ENCODE data around the gene TAS1R3.

Gene TAS1R3

DNA sequence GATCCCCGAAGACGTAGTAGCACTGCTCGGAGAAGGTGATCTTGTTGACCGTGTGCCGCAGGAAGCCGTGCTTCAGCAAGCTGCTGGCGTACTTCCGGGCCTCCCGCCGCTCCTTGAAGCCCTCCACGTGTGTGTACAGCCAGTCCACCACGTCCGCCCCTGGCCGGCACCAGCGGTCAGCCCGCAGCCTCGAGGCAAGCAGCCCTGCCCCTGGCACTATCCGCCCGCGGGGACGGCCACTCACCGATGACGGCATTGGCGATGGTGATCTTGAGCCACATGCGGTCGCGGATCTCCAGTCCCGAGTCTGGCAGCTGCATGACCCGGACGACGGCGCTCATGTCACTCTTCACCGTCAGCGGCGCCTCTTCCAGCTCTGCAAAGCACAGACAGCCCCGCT lies 7.2 kb downstream of the TAS1R3 start:
- DNase-seq (ENCODE audit: low read depth in 1 of 2, low spot score in 1 of 2) = no peak
- H3K27me3 ChIP-seq (ENCODE audit: insufficient read depth, poor library complexity, severe bottlenecking) = no peaks in the 10 kb centered on the region
- no peak overlapping the region for H3K27ac ChIP-seq (replicated peaks)
- no peak overlapping the region for H3K4me3 ChIP-seq (replicated peaks; ENCODE audit: insufficient read depth, low read length)
- TF ChIP-seq POLR2AphosphoS5 (IDR thresholded peaks at IDR 0.05; ENCODE audit: low read depth) = no peak
- no peak for TF ChIP-seq SPI1 (IDR thresholded peaks at IDR 0.05; ENCODE audit: borderline replicate concordance, low read depth)
- TF ChIP-seq, protein P1, sequence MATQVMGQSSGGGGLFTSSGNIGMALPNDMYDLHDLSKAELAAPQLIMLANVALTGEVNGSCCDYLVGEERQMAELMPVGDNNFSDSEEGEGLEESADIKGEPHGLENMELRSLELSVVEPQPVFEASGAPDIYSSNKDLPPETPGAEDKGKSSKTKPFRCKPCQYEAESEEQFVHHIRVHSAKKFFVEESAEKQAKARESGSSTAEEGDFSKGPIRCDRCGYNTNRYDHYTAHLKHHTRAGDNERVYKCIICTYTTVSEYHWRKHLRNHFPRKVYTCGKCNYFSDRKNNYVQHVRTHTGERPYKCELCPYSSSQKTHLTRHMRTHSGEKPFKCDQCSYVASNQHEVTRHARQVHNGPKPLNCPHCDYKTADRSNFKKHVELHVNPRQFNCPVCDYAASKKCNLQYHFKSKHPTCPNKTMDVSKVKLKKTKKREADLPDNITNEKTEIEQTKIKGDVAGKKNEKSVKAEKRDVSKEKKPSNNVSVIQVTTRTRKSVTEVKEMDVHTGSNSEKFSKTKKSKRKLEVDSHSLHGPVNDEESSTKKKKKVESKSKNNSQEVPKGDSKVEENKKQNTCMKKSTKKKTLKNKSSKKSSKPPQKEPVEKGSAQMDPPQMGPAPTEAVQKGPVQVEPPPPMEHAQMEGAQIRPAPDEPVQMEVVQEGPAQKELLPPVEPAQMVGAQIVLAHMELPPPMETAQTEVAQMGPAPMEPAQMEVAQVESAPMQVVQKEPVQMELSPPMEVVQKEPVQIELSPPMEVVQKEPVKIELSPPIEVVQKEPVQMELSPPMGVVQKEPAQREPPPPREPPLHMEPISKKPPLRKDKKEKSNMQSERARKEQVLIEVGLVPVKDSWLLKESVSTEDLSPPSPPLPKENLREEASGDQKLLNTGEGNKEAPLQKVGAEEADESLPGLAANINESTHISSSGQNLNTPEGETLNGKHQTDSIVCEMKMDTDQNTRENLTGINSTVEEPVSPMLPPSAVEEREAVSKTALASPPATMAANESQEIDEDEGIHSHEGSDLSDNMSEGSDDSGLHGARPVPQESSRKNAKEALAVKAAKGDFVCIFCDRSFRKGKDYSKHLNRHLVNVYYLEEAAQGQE (IDR thresholded peaks at IDR 0.05; ENCODE audit: insufficient replicate concordance, low read depth) = no peak
- TF ChIP-seq GABPA (IDR thresholded peaks at IDR 0.05; ENCODE audit: low read depth) = no peak
- TF ChIP-seq, protein P2, sequence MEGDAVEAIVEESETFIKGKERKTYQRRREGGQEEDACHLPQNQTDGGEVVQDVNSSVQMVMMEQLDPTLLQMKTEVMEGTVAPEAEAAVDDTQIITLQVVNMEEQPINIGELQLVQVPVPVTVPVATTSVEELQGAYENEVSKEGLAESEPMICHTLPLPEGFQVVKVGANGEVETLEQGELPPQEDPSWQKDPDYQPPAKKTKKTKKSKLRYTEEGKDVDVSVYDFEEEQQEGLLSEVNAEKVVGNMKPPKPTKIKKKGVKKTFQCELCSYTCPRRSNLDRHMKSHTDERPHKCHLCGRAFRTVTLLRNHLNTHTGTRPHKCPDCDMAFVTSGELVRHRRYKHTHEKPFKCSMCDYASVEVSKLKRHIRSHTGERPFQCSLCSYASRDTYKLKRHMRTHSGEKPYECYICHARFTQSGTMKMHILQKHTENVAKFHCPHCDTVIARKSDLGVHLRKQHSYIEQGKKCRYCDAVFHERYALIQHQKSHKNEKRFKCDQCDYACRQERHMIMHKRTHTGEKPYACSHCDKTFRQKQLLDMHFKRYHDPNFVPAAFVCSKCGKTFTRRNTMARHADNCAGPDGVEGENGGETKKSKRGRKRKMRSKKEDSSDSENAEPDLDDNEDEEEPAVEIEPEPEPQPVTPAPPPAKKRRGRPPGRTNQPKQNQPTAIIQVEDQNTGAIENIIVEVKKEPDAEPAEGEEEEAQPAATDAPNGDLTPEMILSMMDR (IDR thresholded peaks at IDR 0.05; ENCODE audit: insufficient read depth, low read length) = no peak

DNA sequence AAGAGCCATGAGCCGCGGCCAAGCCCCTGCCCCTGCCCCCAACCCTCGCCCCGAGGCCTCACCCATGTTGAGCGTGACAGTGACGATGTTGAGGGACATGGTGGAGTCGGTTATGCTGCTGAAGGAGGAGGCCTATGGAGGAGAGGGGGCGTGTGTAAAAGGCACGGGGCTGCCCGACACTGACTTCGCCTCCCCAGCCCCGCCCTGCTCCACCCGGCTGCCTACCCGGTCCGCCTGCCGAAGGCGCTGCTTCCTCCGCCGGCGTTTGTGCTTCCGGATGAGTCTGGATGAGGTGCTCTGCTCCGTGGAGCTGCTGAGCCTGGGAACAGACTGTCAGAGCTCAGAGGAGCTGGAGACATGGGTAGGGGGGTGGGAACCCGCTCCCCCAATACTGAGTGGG lies 9.1 kb downstream of the TAS1R3 start:
- DNase-seq (ENCODE audit: low read depth in 1 of 2, low spot score in 1 of 2) = no peak
- no peak for TF ChIP-seq GABPA (IDR thresholded peaks at IDR 0.05; ENCODE audit: low read depth)
- no peak for TF ChIP-seq POLR2AphosphoS5 (IDR thresholded peaks at IDR 0.05; ENCODE audit: low read depth)
- no peak for TF ChIP-seq SPI1 (IDR thresholded peaks at IDR 0.05; ENCODE audit: borderline replicate concordance, low read depth)
- TF ChIP-seq, protein P1 (IDR thresholded peaks at IDR 0.05; ENCODE audit: insufficient replicate concordance, low read depth) = no peak
- TF ChIP-seq, protein P2 (IDR thresholded peaks at IDR 0.05; ENCODE audit: insufficient read depth, low read length) = no peak
- Histone ChIP-seq H3K27ac (replicated peaks) (no peak overlapping the region), H3K27me3 (ENCODE audit: insufficient read depth, poor library complexity, severe bottlenecking) (no peaks in the 10 kb centered on the region), H3K4me3 (replicated peaks; ENCODE audit: insufficient read depth, low read length) (no peak overlapping the region)

DNA sequence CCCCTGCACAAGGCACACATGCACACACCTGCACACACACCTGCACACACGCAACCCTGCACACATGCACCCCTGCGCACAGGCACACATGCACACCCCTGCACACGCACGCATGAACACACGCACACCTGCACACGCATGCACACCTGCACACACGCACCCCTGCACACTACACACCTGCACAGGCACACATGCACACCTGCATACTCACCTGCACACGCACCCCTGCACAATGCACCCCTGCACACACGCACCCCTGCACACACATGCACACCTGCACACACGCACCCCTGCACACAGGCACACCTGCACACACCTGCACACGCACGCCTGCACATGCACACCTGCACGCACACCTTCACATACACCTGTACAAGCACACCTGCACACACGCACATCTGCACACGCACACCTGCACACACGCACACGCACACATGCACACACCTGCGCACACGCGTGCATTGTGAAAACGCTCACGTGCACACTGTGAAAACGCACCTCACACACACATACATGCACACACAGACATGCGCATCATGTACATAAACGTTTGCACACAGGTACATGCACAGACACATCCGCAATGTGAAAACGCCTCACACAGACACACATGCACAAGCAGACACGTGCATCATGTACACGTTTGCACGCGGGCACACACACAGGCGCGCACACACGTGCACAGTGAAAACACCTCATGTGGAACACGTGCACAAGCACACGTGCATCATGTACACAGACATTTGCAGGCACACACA lies 9.9 kb downstream of the TAS1R3 start:
- Histone ChIP-seq H3K4me3 (replicated peaks; ENCODE audit: insufficient read depth, low read length) (no peak overlapping the region), H3K27me3 (ENCODE audit: insufficient read depth, poor library complexity, severe bottlenecking) (no peaks in the 10 kb centered on the region), H3K27ac (replicated peaks) (no peak overlapping the region)
- DNase-seq (ENCODE audit: low read depth in 1 of 2, low spot score in 1 of 2) = no peak
- TF ChIP-seq GABPA (IDR thresholded peaks at IDR 0.05; ENCODE audit: low read depth) (no peak), SPI1 (IDR thresholded peaks at IDR 0.05; ENCODE audit: borderline replicate concordance, low read depth) (no peak), POLR2AphosphoS5 (IDR thresholded peaks at IDR 0.05; ENCODE audit: low read depth) (no peak; the same call in 1 of the 2 replicates)
- TF ChIP-seq, protein P1 (IDR thresholded peaks at IDR 0.05; ENCODE audit: insufficient replicate concordance, low read depth) = no peak
- TF ChIP-seq, protein P2 (IDR thresholded peaks at IDR 0.05; ENCODE audit: insufficient read depth, low read length) = no peak

Measured in HL-60 (cell line).